Neural cell (in vitro differentiated cells): ENCODE measurements around the gene TPST2. TPM values are rescaled to one million over a fixed set of nuclear protein-coding genes. Genes with fewer than 3 reads are reported as not detected.
A peak's percentile ranks its signal among the peaks of the same experiment; 100 is the strongest.

Source experiments
- H2AFZ ChIP-seq: fragments of 200-600, 300-800 bp; sonication (generic), shearing (Covaris generic); 2 replicates; pipeline ENCODE4 v1.6.0; 2014; ENCODE audit warnings: low read depth, mild to moderate bottlenecking, antibody characterized with exemption, low read length, moderate library complexity
- H3F3A ChIP-seq: fragments of 200-600 bp; shearing (Covaris generic); 2 replicates; pipeline ENCODE4 v1.6.1; 2016; ENCODE audit warnings: mild to moderate bottlenecking, moderate library complexity, mixed read lengths, antibody characterized with exemption, low read length; ENCODE audit not compliant: insufficient read depth, poor library complexity, severe bottlenecking
- H3K27ac ChIP-seq: fragments of 200-600, 300-800 bp; sonication (generic), shearing (Covaris generic); 2 replicates; pipeline ENCODE4 v1.5.1; 2014; ENCODE audit warnings: mild to moderate bottlenecking, low read length, moderate library complexity
- H3K27me3 ChIP-seq: fragments of 300-800, 200-600 bp; sonication (generic), shearing (Covaris generic); 2 replicates; pipeline ENCODE4 v1.6.0; 2014; ENCODE audit warnings: mild to moderate bottlenecking, low read depth, low read length, moderate library complexity; ENCODE audit not compliant: insufficient read depth
- H3K36me3 ChIP-seq: fragments of 300-800, 200-600 bp; sonication (generic), shearing (Covaris generic); 2 replicates; pipeline ENCODE4 v1.5.1; 2014; ENCODE audit warnings: mild to moderate bottlenecking, antibody characterized with exemption, low read length, moderate library complexity; ENCODE audit not compliant: insufficient read depth
- H3K4me2 ChIP-seq: fragments of 300-800, 200-600 bp; sonication (generic), shearing (Covaris generic); 2 replicates; pipeline ENCODE4 v1.6.0; 2014; ENCODE audit warnings: mild to moderate bottlenecking, low read length
- H3K4me3 ChIP-seq: fragments of 300-800, 200-600 bp; sonication (generic), shearing (Covaris generic); 2 replicates; pipeline ENCODE4 v1.5.1; 2014; ENCODE audit warnings: mild to moderate bottlenecking, low read length, moderate library complexity
- H3K79me2 ChIP-seq: fragments of 200-600 bp; shearing (Covaris generic); replicated peaks from 2 replicates; pipeline ENCODE4 v1.6.0; 2014; ENCODE audit warnings: mild to moderate bottlenecking, low read length, moderate library complexity; ENCODE audit not compliant: insufficient read depth
- H3K9ac ChIP-seq: fragments of 300-800, 200-600 bp; sonication (generic), shearing (Covaris generic); 2 replicates; pipeline ENCODE4 v1.6.1; 2016; ENCODE audit warnings: mild to moderate bottlenecking, low read length, mixed read lengths
- H3K9me2 ChIP-seq: fragments of 200-600 bp; shearing (Covaris generic); 2 replicates; pipeline ENCODE4 v1.6.1; 2016; ENCODE audit warnings: mild to moderate bottlenecking, low read length, mixed read lengths; ENCODE audit not compliant: insufficient read depth
- H3K9me3 ChIP-seq: fragments of 200-600, 300-800 bp; sonication (generic), shearing (Covaris generic); 2 replicates; pipeline ENCODE4 v1.6.1; 2016; ENCODE audit warnings: mild to moderate bottlenecking, mixed run types, low read length, moderate library complexity, mixed read lengths
- H4K20me1 ChIP-seq: fragments of 200-600 bp; shearing (Covaris generic); 2 replicates; pipeline ENCODE4 v1.6.1; 2016; ENCODE audit warnings: mild to moderate bottlenecking, mixed run types; ENCODE audit not compliant: insufficient read depth
- CTCF ChIP-seq: fragments of 450-650 bp; IDR thresholded peaks from 2 replicates; pipeline ENCODE4 v1.5.1; 2014; ENCODE audit warnings: antibody characterized with exemption, mild to moderate bottlenecking, moderate library complexity; ENCODE audit not compliant: poor library complexity, severe bottlenecking
- EP300 ChIP-seq: fragments of 450-650 bp; conservative IDR thresholded peaks from 2 replicates; pipeline ENCODE4 v1.6.1; 2014; ENCODE audit warnings: antibody characterized with exemption, mild to moderate bottlenecking, moderate library complexity; ENCODE audit not compliant: poor library complexity, severe bottlenecking
- EZH2 ChIP-seq: fragments of 200-600, 300-800 bp; shearing (Covaris generic), sonication (generic); IDR thresholded peaks from 2 replicates; pipeline ENCODE4 v1.6.1; 2014; ENCODE audit warnings: antibody characterized with exemption, low read length, borderline replicate concordance, mild to moderate bottlenecking; ENCODE audit not compliant: insufficient read depth, poor library complexity, severe bottlenecking
- MXI1 ChIP-seq: fragments of 450-650 bp; conservative IDR thresholded peaks from 2 replicates; pipeline ENCODE4 v1.6.1; 2014; ENCODE audit warnings: antibody characterized with exemption, mild to moderate bottlenecking; ENCODE audit not compliant: poor library complexity, severe bottlenecking
- POLR2AphosphoS5 ChIP-seq: IDR thresholded peaks from 2 replicates; pipeline ENCODE4 v1.6.1; 2012
- RAD21 ChIP-seq: fragments of 450-650 bp; conservative IDR thresholded peaks from 2 replicates; pipeline ENCODE4 v1.6.1; 2014; ENCODE audit warnings: antibody characterized with exemption, mild to moderate bottlenecking, moderate library complexity
- REST ChIP-seq: IDR thresholded peaks from 2 replicates; pipeline ENCODE4 v1.6.1; 2012; ENCODE audit warnings: borderline replicate concordance
- SMC3 ChIP-seq: fragments of 450-650 bp; conservative IDR thresholded peaks from 2 replicates; pipeline ENCODE4 v1.6.1; 2014; ENCODE audit warnings: antibody characterized with exemption, mild to moderate bottlenecking, moderate library complexity; ENCODE audit not compliant: poor library complexity
- TAF1 ChIP-seq: IDR thresholded peaks from 2 replicates; pipeline ENCODE4 v1.6.1; 2012; ENCODE audit warnings: low read depth
- polyA plus RNA-seq: library from polyadenylated mRNA; depleted of rRNA; stranded (reverse); fragments of >200 nt; gene quantifications from 2 replicates; pipeline ENCODE4 v1.2.3, GENCODE V29; 2014

The TPST2 gene
- polyA plus RNA-seq, 1 donor from 2014 or later, result 16.6 TPM

DNA sequence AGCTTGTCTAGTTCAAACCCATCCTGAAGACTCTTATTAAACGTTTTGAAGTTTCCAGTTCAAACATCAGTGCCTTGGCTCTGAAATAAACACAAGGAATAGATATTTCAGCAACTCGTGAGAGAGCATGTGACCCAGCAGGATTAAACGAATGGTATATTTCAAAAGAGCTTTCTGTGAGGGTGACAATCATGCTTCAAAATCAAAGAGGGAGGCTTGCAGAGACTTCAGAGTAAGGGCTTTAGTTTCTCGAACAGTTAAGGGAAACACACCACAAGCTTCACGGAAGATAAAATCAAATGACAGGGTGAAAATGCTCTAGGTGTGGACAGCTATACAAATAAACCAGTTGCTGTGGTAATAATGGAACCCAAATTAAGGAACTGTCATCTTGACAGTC is 107.8 kb downstream of the TPST2 start:
- Histone ChIP-seq H3K4me3 (peak overlapping the region; percentile 84), H3K9me3 (no peaks in the 10 kb centered on the region), H3K36me3 (no peaks in the 10 kb centered on the region), H3K27me3 (no peaks in the 10 kb centered on the region), H3K79me2 (peaks cover 32% of the 10 kb centered on the region), H3K9ac (peak overlapping the region; percentile 95), H2AFZ (no peak overlapping the region), H4K20me1 (no peaks in the 10 kb centered on the region), H3K4me2 (peak overlapping the region; percentile 90), H3F3A (no peaks in the 10 kb centered on the region), H3K9me2 (no peaks in the 10 kb centered on the region), H3K27ac (no peak overlapping the region)
- TF ChIP-seq POLR2AphosphoS5, result no peak
- TF ChIP-seq CTCF, result no peak
- no peak for TF ChIP-seq EZH2
- TF ChIP-seq SMC3, result no peak
- no peak for TF ChIP-seq MXI1
- TF ChIP-seq REST, result no peak
- TF ChIP-seq TAF1, result no peak
- no peak for TF ChIP-seq EP300
- no peak for TF ChIP-seq RAD21

DNA sequence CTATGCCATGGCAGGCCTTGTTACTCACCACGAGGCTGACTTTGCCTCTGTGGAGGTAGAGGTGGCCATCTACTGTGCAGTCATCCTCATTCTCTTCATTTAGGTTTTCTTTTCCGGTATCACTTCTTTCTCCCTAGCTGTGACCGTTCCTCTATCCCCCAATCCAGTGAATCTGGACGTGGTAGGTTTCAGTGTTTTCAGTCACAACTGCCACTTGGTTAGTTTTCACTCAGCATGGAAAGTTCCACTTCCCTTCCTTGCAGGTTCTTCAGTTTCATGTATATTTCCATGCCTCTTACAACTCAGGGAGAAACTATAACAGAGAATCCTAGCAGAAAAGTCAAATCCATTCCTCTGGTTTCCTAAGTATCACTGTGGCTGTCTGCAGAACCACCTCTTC is 108.2 kb downstream of the TPST2 start:
- TF ChIP-seq POLR2AphosphoS5 (no peak), REST (no peak), CTCF (no peak), TAF1 (no peak), EZH2 (no peak), EP300 (no peak), RAD21 (no peak), MXI1 (no peak), SMC3 (no peak)
- Histone ChIP-seq H2AFZ (no peak overlapping the region), H3K79me2 (peaks cover 32% of the 10 kb centered on the region), H4K20me1 (no peaks in the 10 kb centered on the region), H3K36me3 (no peaks in the 10 kb centered on the region), H3K27me3 (no peaks in the 10 kb centered on the region), H3K4me2 (no peak overlapping the region), H3K9me3 (no peaks in the 10 kb centered on the region), H3K27ac (no peak overlapping the region), H3K4me3 (peak overlapping the region; percentile 84), H3K9ac (no peak overlapping the region), H3F3A (no peaks in the 10 kb centered on the region), H3K9me2 (no peaks in the 10 kb centered on the region)
